DMS53 treated with DMSO at 0.1 percent for 48 hours (cell line): ENCODE results near the gene GYS2.
"Not testable (repeated sequence)": the region's sequence is repeated elsewhere in the genome, so short reads cannot be mapped to it uniquely, and the experiment has no call there.

ENCODE experiments used
- DNase-seq: peaks from one replicate; lab custom pipeline; 2025; ENCODE audit not compliant: unreplicated experiment; lab: John Stamatoyannopoulos, UW

Gene GYS2

GRCh38 chr12:21602774-21603173 lies 1.9 kb downstream of the GYS2 start:
- DNase-seq, result no peak

- no peak for DNase-seq
Measured at GRCh38 chr12:21600196-21600595, 4.5 kb downstream of the GYS2 start.

- peak; percentile 10 for DNase-seq
Measured at GRCh38 chr12:21599143-21599999, 5.3 kb downstream of the GYS2 start.

GRCh38 chr12:21598651-21599050 lies 6.0 kb downstream of the GYS2 start:
- DNase-seq, result no peak

- not testable (repeated sequence) for DNase-seq
Measured at GRCh38 chr12:21595356-21595755, 9.3 kb downstream of the GYS2 start.

GRCh38 chr12:21585485-21585884 lies 19.2 kb downstream of the GYS2 start:
- DNase-seq, result no peak

GRCh38 chr12:21584403-21585182 lies 20.1 kb downstream of the GYS2 start:
- DNase-seq, result not testable (repeated sequence)

GRCh38 chr12:21583587-21583986 lies 21.1 kb downstream of the GYS2 start:
- DNase-seq, result no peak

- DNase-seq, result no peak
Measured at GRCh38 chr12:21580748-21581516, 23.7 kb downstream of the GYS2 start.

- no peak for DNase-seq
Measured at GRCh38 chr12:21577516-21577915, 27.1 kb downstream of the GYS2 start.

- no peak for DNase-seq
Measured at GRCh38 chr12:21576431-21576830, 28.2 kb downstream of the GYS2 start.

- DNase-seq, result no peak
Measured at GRCh38 chr12:21573733-21574358, 30.8 kb downstream of the GYS2 start.

GRCh38 chr12:21571046-21571445 lies 33.6 kb downstream of the GYS2 start:
- no peak for DNase-seq

- DNase-seq, result no peak
Measured at GRCh38 chr12:21568115-21568514, 36.5 kb downstream of the GYS2 start.

GRCh38 chr12:21566907-21567394 lies 37.7 kb downstream of the GYS2 start:
- no peak for DNase-seq

- no peak for DNase-seq
Measured at GRCh38 chr12:21566223-21566906, 38.3 kb downstream of the GYS2 start.

GRCh38 chr12:21562859-21563258 lies 41.8 kb downstream of the GYS2 start:
- DNase-seq, result no peak

GRCh38 chr12:21561158-21561557 lies 43.5 kb downstream of the GYS2 start:
- no peak for DNase-seq

- DNase-seq, result no peak
Measured at GRCh38 chr12:21559855-21560569, 44.6 kb downstream of the GYS2 start.
